ENCODE results near the gene LXN.

- TF ChIP-seq ZNF274 (IDR thresholded peaks at IDR 0.05; ENCODE audit: low read depth, low read length) (no peak), YY1 (IDR thresholded peaks at IDR 0.05; ENCODE audit: insufficient read depth, insufficient read length) (no peak)
These were observed 29.1 kb upstream of the LXN start for GRCh38 chr3:158701420-158702065.

All from NT2/D1 (cell line).